HG03064 (cell line): ENCODE measurements around the gene DAGLB.
"Not testable (repeated sequence)": the region's sequence is repeated elsewhere in the genome, so short reads cannot be mapped to it uniquely, and the experiment has no call there.

ENCODE experiments used
- ATAC-seq: cut with Tn5 transposase; IDR thresholded peaks from one replicate; pipeline ENCODE4 v1.9.1; 2021; ENCODE audit warnings: low read depth; ENCODE audit not compliant: unreplicated experiment

The DAGLB gene

DNA sequence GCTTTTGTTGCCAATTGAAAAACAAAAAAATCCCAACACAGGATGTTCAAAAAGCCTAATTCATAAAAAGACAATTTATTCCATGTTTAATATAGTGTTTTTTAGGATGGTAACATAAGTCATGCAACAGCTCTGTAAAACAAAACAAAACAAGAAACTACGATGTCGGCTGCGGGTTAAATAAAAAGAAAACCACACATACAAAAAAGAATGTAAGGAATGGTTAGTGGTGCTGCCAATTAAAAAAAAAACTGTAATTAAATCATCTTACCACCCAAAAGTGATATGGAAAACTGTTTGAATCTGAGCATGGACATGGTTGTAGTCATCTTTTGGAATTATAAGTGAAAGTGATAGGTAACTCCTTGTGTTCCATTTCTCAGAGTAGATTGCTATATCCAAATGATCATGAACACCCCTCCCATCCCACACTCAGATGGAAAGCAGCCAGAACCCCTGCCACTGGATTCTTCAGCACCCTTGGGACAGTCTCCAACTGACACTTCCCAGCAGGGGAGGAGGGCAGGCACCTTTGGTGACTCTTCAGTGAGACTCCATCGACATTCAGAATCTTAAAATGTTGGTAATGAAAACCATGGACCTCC is 14.3 kb upstream of the DAGLB start:
- no peak for ATAC-seq

DNA sequence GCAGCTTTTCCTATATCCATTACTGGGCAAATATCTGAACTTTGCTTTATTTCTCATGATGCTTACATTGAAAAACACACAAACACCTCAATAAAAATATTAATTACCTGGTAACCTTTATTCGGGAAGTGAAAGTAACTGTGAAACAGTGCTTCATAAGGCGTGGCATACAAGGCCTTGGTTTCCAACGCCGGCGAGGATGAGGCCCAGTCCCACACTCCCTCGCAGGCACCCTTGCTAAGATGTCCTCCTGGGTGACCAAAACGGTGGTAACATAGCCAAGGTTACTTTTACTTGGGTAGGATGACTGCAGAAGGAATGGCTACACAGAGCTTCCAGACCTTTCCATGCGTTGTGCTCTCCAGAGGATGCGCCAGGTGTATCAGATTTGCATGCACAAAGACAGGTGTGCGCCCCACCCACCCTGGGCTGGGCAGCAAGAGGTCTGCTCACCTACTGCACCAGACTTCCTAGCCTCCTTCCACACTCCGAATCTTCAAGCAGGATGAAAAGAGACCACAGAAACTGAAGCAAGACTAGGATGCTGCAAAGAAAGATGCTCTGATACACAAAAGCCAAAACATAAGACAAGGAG is 13.3 kb upstream of the DAGLB start:
- no peak for ATAC-seq

DNA sequence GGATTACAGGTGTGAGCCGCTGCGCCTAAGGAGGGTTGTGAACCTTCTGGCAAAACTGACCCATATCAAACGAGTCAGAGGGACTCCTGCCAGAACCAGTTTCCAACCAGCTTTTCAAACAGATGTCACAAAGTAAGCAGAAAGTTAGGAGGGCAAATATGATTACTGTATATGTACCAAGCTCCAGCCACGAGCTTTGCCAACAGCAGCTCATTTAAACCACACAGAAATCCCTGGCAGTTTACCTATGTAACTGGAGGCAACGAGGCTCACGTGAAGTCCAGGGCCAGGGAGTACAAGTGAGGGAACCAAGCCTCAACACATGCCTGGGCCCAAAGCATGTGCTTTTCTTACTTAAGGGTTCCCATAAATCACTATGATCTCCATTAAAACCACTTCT is 12.5 kb upstream of the DAGLB start:
- no peak for ATAC-seq

DNA sequence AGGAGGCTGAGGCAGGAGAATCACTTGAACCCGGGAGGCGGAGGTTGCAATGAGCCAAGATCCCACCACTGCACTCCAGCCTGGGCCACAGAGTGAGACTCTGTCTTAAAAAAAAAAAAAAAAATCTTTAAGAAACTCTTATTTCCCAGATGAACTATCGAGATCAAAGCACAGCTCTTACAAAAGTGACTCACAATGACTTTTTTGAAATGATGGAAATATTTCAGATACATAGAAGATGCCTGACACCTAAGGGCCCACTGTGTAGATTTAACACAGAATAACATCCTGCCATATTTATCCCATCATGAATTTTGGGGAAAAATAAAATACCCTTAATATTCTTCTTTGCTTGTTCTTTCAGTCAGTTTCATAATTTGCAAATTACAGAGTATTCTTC is 10.9 kb upstream of the DAGLB start:
- not testable (repeated sequence) for ATAC-seq

DNA sequence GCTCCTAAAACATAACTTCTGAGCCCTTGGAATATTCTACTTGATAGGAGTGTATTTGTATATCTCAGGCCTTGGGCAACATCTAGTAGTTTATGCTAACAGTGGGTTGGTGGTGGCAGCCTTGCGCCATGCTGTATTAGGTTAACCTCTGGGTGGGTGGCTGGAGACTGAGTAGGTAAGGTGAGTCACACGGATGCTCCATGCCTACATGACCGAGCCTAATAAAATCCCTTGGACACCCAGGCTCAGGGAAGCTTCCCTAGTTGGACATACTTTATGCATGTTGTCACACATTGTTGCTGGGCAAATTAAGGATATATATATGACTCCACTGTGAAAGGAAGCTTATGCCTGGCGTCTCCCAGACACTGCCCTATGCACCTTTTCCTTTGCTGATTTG is 6.0 kb upstream of the DAGLB start:
- no peak for ATAC-seq

DNA sequence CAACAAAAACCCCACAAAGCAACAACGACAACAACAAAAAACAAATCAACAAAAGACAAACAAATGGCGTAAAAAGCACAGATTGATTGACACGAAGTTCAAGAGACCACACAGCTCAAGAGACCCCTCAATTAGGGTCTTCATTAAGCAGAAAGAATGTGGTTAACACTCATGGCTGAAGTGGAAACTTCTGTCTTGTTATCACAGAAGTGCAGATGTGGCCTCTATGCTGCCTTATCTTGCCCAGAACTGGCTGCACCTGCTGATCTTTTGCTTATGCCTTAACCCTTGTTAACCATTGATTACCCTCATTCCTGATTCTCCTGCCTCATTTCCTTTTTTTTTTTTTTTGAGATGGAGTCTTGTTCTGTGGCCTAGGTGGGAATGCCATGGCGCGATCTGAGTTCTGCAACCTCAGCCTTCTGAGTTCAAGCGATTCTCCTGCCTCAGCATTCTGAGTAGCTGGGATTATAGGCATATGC is 3.5 kb upstream of the DAGLB start:
- no peak for ATAC-seq

DNA sequence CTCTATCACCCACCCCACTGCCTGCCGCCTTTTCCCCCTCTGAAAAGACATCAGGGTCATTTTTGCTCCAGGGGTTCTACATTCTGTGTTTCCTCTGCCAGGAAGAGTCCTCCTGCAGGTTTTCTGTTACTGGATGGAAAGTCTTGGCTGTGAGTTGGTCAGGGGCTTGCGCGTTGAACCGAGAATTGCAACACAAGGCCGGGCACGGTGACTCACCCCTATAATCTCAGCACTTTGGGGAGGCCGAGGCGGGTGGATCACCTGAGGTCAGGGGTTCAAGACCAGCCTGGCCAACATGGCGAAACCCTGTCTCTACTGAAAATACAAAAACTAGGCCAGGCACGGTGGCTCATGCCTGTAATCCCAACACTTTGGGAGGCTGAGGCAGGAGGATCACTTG is 2.8 kb upstream of the DAGLB start:
- not testable (repeated sequence) for ATAC-seq

DNA sequence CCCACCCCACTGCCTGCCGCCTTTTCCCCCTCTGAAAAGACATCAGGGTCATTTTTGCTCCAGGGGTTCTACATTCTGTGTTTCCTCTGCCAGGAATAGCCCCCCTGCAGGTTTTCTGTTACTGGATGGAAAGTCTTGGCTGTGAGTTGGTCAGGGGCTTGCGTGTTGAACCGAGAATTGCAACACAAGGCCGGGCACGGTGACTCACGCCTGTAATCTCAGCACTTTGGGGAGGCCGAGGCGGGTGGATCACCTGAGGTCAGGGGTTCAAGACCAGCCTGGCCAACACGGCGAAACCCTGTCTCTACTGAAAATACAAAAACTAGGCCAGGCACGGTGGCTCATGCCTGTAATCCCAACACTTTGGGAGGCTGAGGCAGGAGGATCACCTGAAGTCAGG is 2.1 kb upstream of the DAGLB start:
- not testable (repeated sequence) for ATAC-seq

DNA sequence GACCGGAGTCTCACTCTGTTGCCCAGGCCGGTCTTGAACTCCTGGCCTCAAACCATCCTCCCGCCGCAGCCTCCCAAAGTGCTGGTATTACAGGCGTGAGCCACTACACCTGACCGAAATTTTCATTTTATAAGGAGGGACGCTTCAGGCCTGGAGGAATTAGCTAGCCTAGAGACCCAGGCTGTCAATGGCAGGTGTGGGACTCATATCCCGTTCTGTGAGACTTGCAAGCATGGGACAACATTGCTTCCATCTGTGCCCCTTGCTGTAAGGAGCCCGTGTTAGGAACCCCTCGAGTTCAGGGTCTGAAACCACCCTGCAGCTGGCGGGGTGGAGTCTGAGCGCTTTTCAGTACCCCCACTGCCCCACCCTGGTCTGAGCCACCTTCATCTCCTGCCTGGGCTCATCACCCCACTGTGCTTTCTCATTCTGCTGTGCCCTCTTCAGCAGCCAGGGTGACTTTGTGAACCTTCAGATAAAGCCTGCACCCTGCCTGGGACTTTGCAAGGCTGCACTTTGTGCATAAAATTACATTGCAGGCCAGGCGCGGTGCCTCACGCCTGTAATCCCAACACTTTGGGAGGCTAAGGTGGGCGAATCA is 1.3 kb upstream of the DAGLB start:
- no peak for ATAC-seq

DNA sequence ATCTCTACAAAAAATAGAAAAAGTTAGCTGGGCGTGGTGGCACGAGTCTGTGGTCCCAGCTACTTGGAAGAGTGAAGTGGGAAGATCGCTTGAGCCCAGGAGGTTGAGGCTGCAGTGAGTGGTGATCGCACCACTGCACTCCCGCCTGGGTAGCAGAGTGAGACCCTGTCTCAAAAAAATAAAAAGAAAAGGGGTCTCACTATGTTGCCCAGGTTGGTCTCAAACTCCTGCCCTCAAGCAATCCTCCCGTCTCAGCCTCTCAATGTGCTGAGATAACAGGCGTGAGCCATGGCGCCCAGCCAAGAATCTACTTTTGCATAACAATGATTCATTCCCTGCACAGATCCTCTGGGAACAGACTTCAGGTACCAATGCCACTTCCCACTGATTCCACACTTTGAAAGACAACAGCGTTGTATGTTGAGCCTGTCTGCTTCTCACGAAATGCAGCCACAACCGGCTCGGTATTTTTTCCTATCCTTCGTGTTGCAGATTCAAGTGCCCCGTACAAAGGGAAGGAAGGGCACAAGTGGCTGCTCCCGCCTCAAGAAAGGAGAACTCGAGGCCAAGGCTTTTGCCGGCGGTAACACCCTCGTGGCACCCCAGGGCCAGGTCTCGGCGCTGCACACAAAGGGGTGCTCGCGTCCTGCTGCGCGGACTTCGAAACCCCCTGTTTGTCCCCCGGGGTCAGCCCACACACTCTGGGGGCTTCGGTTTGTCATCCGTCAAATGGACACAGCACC is 745 bp downstream of the DAGLB start:
- ATAC-seq, result peak; percentile 40

DNA sequence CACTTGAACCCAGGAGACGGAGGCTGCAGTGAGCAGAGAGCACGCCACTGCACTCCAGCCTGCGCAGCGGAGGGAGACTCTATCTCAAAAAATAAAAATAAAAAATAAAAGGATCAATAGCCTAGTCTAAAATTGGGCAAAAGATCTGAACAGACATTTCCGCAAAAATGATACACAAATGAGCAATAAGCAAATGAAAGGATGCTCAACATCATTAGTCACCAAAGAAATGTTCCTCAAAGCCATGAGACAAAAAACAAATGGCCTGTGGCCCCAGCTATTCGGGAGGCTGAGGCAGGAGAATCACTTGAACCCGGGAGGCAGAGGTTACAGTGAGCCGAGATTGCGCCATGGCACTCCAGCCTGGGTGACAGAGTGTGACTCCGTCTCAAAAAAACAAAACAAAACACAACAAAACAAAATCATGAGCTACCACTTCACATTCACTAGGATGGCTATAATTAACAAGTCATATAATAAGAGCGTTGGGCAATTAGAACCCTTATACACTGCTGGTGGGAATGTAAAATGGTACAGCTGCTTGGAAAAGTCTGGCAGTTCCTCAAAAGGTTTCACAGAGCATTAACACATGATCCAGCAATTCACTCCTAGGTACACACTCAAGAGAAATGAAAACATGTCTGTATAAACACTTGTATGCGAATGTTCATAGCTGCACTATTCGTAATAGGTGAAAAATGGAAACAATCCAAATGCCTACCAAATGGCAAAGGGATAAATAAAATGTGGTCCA is 3.1 kb downstream of the DAGLB start:
- no peak for ATAC-seq

DNA sequence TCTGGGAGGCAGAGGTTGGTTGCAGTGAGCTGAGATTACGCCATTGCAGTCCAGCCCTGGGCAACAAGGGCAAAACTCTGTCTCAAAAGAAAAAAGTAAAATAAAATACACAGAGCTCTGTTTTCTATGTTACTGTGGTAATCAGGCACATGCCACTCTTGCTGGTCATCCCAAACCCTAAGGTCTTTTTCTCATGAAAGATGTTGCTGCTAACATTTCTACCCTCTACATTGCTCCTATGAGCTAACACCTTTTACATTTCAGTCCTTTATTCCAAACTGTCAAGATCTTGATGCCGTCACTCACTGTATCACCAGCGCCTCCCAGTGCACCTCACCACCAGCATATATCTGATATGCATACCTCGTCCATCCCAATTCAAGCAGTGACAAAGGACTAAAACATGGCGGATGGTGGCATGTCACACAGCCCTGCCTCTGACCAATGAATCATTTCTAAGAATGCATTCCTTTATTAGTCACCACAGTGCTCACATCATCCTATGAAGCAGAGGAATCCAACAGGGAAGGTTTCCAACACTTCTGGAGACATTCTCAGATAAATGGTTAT is 4.3 kb downstream of the DAGLB start:
- ATAC-seq, result no peak

DNA sequence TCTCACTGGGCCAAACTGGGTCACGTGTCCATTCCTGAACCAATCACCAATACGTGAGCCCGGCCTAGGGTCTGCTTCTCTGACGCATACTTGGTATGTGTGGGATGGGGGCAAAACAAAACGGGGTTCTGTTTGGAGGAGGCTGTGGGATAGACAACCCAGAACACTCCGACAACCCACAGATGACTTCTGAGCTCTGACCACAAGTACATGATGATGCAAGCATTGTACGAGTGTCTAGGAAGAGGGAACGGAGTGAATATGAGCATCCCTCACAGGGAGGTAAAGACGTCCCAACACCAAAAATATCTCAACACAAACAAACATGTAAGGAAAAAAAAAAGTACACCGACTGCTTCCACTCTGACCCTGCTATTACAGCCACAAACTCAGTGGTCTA is 5.6 kb downstream of the DAGLB start:
- ATAC-seq, result no peak

DNA sequence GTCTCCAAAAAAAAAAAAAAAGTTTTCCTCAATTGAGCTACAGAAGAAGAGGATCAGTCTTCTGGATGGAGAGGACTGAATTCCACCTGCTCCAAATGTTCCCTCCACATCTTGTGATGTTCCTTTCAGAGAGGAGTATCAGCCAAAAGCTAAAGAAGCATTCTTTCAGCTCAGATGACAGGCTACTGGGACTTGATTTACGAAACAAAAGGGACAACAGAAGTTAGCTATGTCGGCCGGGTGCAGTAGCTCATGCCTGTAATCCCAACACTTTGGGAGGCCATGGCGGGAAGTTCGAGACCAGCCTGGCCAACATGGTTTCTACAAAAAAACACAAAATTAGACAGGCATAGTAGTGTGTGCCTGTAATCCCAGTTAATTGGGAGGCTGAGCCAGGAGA is 7.4 kb downstream of the DAGLB start:
- no peak for ATAC-seq

DNA sequence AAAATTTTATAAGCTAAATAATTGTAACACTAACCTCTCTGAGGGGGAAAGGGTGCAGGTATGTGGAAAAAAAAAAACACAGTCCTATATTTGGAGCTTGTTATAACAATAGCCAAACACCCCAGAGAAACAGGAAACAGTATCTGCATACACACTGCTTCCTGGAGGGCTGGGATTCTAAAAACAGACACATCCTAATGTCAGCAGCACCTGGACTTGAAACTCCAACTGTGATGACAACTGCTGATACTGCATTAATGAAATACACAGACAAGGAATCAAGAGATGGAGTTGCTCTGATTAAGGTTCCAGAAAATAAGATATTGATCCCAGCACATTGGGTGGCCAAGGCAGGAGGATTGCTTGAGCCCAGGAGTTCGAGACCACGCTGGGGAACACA is 9.3 kb downstream of the DAGLB start:
- ATAC-seq, result no peak

DNA sequence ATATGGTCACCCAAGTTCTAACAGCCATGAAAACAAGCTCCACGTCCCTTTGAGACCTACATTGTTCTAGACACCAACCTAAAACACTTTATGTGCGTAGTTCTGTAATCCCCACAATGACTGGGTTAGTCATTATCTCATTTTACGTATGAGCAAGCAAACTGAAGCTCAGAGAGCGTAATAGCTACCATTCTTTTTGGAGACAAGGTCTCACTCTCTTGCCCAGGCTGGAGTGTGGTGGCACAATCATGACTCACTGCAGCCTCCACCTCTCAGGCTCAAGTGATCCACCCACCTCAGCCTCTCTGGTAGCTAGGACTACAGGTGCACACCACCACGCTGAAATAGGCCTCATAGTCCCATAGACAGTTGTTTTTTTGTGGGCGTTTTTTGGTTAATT is 10.5 kb downstream of the DAGLB start:
- ATAC-seq, result no peak

DNA sequence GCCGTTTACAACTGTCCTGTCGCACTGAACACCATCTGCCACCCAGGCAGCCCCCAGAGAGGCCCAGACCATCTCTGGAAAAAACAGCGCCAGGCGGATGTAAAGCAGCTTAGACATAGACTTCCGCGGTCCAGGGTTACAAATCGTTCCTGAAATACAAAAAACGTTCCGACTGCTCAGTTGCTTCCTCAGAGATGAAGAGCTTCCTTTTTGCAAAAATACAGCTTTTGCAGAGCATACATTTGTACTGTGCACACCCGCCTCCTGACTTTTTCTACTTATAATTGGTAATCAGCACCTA is 11.4 kb downstream of the DAGLB start:
- no peak for ATAC-seq

DNA sequence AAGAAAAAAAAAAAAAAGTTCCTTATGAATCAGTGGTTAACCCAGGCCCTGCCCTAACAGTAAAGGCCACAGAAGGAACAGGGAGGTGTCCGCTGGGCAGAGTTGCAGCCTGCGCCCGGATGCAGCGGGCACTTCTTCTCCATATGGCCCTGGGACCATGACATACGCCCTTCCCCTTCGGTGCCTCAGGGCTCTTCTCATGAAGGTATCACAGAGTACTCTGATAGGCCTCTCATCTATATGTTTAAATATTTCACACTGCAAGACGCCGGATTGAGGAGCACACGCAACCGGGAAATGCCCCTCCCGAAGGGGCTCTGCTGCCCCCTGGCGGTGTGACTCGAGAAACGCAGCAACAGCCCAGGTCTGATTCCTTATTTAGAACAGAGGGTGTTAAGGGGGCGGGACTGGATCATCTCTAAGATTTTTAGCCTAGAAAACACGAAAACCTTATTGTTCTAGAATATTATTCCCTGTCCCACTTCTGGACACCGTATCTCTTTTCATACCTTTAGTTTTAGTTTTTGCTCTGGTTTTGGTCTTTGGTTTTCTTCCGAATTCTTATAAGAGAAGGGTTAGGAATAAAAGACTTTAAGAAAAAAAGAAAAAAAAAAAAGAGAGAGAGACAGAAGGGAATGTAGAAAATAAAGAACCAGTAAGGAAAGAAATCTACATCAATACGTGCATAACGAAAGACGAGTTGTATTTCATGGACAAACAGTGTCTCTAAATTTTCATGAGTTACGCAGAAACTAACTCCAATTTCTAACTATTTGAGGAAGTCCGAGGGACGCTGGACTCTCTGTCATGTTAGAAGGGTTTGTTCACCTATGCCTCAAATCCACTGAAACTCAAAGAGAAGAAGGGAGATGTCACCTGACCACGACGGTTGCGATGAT is 12.0 kb downstream of the DAGLB start:
- peak; percentile 52 for ATAC-seq

DNA sequence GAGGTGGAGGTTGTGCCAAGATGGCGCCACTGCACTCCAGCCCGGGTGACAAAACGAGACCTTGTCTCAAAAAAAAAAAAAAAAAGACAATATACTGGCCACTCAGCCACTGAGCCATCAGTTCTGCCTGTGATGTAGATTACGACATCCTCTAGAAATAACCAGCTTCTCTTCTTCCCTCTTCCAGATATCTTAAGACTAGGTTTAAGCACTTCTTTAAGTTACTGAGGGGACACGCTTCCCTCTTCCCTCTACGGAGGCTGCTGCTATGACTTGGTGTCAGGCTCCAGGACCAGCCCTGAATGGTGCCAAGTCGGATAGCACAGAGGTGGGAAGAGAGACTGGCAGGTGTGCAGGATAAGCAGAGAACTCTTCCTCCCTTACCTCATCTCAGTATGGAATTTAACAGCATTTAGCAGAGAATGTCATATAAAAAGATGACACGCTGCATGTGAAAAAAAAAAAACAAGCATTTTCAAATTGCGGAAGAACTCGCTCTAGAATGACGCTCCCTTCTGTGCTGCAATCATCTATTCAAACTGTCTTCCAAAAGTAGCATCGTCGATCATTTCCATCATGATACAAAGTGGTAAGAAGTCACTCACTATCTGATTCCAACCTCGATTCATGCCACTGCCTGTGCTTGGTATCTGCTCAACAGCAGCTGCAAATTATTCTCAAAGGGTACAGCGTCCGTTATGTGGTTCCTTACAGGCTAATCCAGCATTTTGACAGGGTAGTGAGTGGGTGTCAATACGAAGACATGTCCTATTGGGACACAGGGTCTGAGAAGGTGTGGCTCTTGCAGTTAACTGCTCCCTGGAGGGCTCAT is 13.8 kb downstream of the DAGLB start:
- ATAC-seq, result no peak
